HG02763 (cell line): ENCODE measurements around the gene UCKL1.
"Not testable (repeated sequence)": the region's sequence is repeated elsewhere in the genome, so short reads cannot be mapped to it uniquely, and the experiment has no call there.

ENCODE experiments used
- ATAC-seq: cut with Tn5 transposase; IDR thresholded peaks from one replicate; pipeline ENCODE4 v1.9.1; 2021; ENCODE audit warnings: mild to moderate bottlenecking, moderate library complexity; ENCODE audit not compliant: unreplicated experiment

UCKL1 gene

DNA sequence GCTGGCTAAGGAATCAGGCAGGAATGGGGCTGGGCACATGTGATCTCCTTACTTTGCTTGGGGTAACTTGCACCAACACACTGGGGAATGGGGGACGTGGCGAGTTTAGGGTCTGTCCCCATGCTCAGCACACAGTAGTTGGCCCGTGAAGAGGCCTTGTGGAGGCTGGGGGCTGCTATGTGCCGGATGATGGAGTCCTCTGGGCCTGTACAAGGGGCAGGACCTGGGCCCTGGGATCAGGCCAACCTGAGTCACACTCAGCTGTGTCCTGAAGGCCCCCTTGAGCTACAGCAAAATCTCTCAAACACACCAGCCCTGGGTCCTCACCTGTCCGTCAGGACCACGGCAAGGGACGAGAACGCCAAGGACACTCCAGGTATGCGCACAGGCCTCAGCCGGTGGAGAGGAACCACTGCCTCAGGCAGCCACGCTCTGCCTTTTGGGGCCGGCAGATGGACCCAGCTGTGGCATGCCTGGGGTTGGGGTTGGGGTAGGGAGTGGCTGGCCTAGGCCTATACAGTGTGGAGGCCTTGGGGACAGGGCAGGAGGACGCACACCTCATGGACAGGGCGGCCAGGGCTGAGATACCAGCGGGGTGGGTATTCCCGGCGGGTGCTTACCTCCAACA is 11.1 kb downstream of the UCKL1 start:
- no peak for ATAC-seq

DNA sequence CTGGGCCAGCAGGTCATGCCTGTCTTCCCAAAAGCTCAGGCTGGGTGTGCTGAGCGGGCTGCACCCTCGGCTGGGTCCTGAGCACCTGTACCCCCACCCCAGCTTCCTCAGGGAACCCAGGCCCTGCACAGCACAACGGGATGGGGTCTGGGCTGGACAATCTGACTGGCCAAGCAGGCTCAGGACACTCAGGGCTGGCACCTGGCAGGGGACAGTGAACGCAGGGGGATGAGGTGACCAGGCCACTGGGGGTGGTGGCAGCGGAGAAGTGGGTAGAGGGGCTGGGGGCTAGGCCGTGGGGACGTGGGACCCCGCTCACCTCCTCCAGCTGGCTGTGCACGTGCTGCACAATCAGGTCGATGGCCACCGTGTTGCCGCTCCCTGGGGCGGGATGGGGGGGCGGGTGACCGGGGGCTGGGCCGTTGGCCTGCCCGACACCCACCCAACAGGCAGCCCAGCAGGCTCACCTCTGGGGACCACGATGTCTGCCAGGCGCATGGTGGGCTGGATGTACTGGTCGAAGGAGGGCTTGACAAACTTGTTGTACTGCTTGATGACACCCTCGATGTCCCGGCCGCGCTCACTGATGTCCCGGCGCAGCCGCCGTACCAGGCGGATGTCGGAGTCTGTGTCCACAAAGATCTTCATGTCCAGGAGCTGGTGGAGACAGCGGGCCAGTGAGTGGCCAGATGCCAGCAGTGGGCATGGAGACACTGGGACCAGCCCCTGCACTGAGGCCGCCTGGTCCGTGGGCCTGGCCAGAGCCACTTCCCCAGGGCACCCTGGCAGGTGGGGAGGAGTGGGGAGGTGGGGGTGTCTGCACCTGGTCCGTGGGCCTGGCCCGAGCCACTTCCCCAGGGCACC is 11.9 kb downstream of the UCKL1 start:
- no peak for ATAC-seq

- ATAC-seq: no peak
These were observed 12.5 kb downstream of the UCKL1 start for GRCh38 chr20:63943808-63944077.

GRCh38 chr20:63942969-63943807 is 13.0 kb downstream of the UCKL1 start:
- no peak for ATAC-seq

- ATAC-seq: no peak
These were observed 13.8 kb downstream of the UCKL1 start for GRCh38 chr20:63942250-63942951.

GRCh38 chr20:63941282-63942081 is 14.7 kb downstream of the UCKL1 start:
- no peak for ATAC-seq

- ATAC-seq: no peak
These were observed 15.5 kb downstream of the UCKL1 start for GRCh38 chr20:63940472-63941266.

DNA sequence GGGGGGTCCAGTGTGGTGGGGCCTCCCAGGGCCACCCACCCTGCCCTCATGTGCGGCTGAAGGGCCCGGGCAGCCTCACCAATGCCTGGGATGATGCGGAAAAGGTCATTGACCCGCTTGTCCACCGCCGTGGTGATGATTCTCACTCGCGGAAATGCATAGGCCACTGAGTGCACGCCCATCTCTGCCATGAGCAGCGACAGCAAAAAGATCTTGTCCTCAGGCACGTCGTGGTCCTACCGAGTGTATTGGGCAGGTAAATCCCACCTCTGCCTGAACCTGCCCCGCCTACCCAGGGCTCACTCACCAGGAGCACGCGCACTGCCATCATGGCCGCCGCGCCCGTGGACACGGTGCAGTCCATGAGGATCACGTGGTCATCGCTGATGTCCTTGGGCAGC is 16.1 kb downstream of the UCKL1 start:
- ATAC-seq: no peak

DNA sequence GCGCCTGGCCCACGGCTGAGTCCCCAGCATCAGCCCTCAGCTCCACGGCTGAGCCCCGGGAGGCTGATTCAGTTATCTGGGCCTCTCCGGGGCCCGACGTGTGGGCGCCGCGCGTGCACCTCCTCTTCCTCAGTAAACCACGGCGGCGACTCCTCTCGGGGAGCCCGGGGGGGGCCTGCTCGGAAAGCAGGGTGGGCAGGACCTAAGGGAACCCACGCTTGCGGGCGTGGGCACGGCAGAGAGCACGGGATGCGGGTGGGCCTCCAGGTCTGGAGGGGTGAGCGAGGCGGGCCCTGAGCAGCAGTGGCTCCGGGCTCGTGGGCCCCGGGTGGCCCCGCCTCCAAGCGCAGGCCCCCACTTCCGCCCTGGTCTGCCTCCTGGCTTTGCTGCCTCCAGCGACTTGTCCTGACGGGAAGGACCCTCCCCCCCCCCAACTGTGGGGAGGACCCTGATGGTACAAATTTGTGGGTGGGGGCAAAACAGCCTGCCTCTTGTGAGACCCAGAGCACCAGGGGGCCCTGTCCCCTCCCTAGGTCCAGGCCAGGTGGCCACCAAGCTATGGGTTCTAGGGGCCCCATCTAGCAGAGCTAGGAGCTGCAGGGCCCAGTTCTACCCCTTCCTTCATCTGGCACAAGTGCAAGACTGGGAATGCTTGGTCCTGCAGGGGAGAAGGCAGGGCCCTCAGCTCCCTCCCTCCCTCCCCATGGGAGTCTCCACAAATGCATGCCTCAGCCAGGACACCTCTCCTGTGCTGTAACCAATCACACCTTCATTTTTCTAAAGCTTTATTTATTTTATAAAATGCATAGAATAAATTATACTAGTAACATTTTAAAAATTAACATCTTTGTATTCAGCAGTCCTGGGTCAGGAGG is 16.9 kb downstream of the UCKL1 start:
- ATAC-seq: no peak

DNA sequence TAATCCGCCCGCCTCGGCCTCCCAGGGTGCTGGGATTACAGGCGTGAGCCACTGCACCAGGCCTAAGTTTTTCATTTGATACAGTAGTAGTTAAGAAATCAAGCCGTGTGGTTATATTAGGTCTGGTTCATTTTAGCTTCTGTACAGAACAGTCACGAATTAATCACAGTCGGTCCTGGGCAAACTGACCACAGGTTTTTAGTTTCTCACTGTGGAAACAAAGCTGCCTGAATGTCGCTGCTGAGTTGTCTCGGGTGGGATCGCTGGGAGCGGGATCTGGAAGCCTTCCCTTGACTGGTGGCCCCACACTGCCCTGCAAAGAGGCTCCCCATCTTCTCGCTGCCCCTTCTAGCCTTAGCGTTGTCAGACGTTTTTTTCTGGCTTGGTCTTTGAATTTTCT is 18.6 kb downstream of the UCKL1 start:
- no peak for ATAC-seq

- ATAC-seq: no peak
These were observed 20.8 kb downstream of the UCKL1 start for GRCh38 chr20:63935447-63935846.

DNA sequence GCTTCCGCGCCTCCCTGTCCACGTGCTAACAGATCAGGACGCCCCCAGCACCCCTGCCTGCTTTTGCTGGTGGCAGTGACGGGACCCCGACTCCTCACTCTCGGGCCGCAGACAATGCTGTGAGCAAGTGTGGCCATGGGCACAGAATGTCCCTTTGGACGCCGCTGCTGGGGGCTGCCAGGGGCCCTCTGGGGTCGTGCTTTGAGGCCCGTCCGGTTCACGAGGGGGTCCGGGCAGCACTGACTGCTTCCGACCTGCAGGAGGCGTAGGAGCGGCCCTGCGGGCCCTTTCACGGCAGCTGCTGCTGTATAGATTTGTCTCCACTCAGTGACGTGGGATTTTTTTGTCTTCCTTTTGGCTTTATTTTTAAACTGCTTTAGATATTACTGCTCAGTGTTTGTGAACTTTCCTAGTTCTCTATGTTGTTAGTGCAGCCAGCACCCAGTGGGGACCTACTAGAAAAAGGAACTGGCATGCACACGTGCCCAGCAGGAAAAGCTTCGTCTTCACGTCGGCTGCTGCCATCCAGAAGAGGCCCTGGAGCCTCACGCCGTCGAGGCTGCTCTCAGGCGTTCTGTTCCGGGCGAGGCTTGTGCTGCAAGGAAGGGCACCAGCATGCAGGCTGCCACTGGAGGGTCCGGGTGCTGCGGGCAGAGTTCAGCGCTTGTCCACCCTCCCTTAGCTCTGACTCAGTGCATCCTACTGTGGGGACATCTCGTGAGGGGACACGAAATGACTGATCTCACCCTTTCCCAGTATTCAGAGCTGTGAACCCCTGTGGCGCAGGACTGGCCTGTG is 21.7 kb downstream of the UCKL1 start:
- no peak for ATAC-seq

DNA sequence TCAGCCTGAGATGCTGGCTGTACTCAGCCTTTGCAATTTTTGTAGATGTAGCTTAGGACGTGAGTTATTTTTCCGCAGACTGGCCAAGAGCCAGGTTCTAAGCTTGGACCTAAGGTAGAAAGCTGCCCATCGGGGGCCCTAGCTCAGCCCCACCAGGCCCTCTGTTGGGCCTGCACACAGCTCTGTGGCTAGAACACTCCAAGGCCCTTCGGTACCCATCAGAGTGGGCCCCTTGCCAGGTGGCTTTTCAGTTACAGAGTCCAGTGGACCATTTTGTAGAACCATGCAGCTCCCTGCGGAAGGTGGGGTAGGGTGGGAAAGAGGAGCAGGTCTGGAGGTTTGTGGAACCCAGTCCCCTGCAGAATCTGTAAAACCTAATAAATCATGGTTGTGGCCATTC is 22.6 kb downstream of the UCKL1 start:
- ATAC-seq: no peak

GRCh38 chr20:63932606-63933160 is 23.5 kb downstream of the UCKL1 start:
- ATAC-seq: no peak

GRCh38 chr20:63931735-63932134 is 24.5 kb downstream of the UCKL1 start:
- ATAC-seq: no peak

- ATAC-seq: no peak
These were observed 25.2 kb downstream of the UCKL1 start for GRCh38 chr20:63930971-63931553.

- not testable (repeated sequence) for ATAC-seq
These were observed 26.7 kb downstream of the UCKL1 start for GRCh38 chr20:63929473-63929883.
